Endodermal cell (in vitro differentiated cells): Measurements from ENCODE around the gene PAFAH1B1. TPM values are rescaled to one million over a fixed set of nuclear protein-coding genes. Genes with fewer than 3 reads are reported as not detected.

Source experiments
- DNase-seq: peaks from one replicate; pipeline ENCODE4 v3.0.0-alpha.2; 2017
- H3K27ac ChIP-seq: 2 replicates; pipeline ENCODE4 v1.5.1; 2013; ENCODE audit warnings: mild to moderate bottlenecking, low read depth, low read length, moderate library complexity
- H3K27me3 ChIP-seq: 2 replicates; pipeline ENCODE4 v1.6.1; 2013; ENCODE audit warnings: mild to moderate bottlenecking, low read length, moderate library complexity; ENCODE audit not compliant: insufficient read depth, control insufficient read depth, poor library complexity, severe bottlenecking
- H3K36me3 ChIP-seq: 2 replicates; pipeline ENCODE4 v1.7.0; 2013; ENCODE audit warnings: mild to moderate bottlenecking, low read length, moderate library complexity; ENCODE audit not compliant: control insufficient read depth, insufficient read depth
- H3K4me1 ChIP-seq: one replicate; pipeline ENCODE4 v1.7.0; 2013; ENCODE audit warnings: low read length; ENCODE audit not compliant: control insufficient read depth, insufficient read depth
- H3K4me3 ChIP-seq: 2 replicates; pipeline ENCODE4 v1.5.1; 2013; ENCODE audit warnings: mild to moderate bottlenecking, low read length, moderate library complexity
- H3K9ac ChIP-seq: 2 replicates; pipeline ENCODE4 v1.6.1; 2013; ENCODE audit warnings: mild to moderate bottlenecking, low read length, moderate library complexity; ENCODE audit not compliant: poor library complexity, severe bottlenecking; ENCODE audit errors: extremely low read depth
- H3K9me3 ChIP-seq: 2 replicates; pipeline ENCODE4 v1.6.1; 2013; ENCODE audit warnings: mild to moderate bottlenecking, low read length, moderate library complexity; ENCODE audit not compliant: control insufficient read depth
- H3K27ac Mint-ChIP-seq: 2 replicates; pipeline ENCODE4 v1.8.0; 2020; ENCODE audit warnings: mixed read lengths
- H3K27me3 Mint-ChIP-seq: 2 replicates; pipeline ENCODE4 v1.8.0; 2021; ENCODE audit warnings: mild to moderate bottlenecking, mixed read lengths; ENCODE audit not compliant: insufficient read depth
- H3K36me3 Mint-ChIP-seq: 2 replicates; pipeline ENCODE4 v1.8.0; 2020; ENCODE audit warnings: low read depth, mixed read lengths
- H3K4me1 Mint-ChIP-seq: 2 replicates; pipeline ENCODE4 v1.8.0; 2020; ENCODE audit warnings: mixed read lengths
- H3K4me3 Mint-ChIP-seq: 2 replicates; pipeline ENCODE4 v1.8.0; 2020; ENCODE audit warnings: mild to moderate bottlenecking, moderate library complexity, mixed read lengths
- H3K9me3 Mint-ChIP-seq: 2 replicates; pipeline ENCODE4 v1.8.0; 2020; ENCODE audit warnings: mild to moderate bottlenecking, mixed read lengths
- CTCF ChIP-seq: fragments of 200-600 bp; sonication (generic); conservative IDR thresholded peaks from 2 replicates; pipeline ENCODE4 v1.5.0; 2021; ENCODE audit warnings: antibody characterized with exemption, mild to moderate bottlenecking
- WGBS, 2 experiments: methylation state at CpG; one replicate each; pipeline versions ENCODE4 v1.1.5 to v1.1.7; 2013; ENCODE audit warnings: missing lambda C conversion rate in 2 of 2, mixed read lengths in 1 of 2; ENCODE audit not compliant: insufficient coverage in 1 of 2, insufficient read length in 1 of 2; 5-methylcytosine and 5-hydroxymethylcytosine counted together
- total RNA-seq, 2 donors: library from RNA; stranded (reverse); fragmentation: NEBNext Ultra II Directional in 1 of 2; extraction: Animal tissue kit (Norgen Biotek cat#: 25700) in 1 of 2; gene quantifications; 2 replicates in 1 of 2; 3 replicates in 1 of 2; pipeline ENCODE4 v1.2.1, GENCODE V29; 2021

The PAFAH1B1 gene
- total RNA-seq, 2 donors from 2014 or later, result 157 to 200 TPM

GRCh38 chr17:2718150-2718938 is 124.9 kb downstream of the PAFAH1B1 start:
- no peak for TF ChIP-seq CTCF
- peaks cover 9% of the 10 kb centered on the region for H3K4me1 ChIP-seq
- DNase-seq, result peak; percentile 49
- H3K4me3 ChIP-seq, result no peak overlapping the region
- Mint-ChIP-seq H3K4me3 (no peak overlapping the region), H3K27ac (no peak overlapping the region), H3K9me3 (no peaks in the 10 kb centered on the region), H3K36me3 (no peaks in the 10 kb centered on the region), H3K27me3 (no peaks in the 10 kb centered on the region), H3K4me1 (peaks cover 22% of the 10 kb centered on the region)
- no peak overlapping the region for H3K9ac ChIP-seq
- H3K27me3 ChIP-seq, result no peaks in the 10 kb centered on the region
- no peaks in the 10 kb centered on the region for H3K36me3 ChIP-seq
- WGBS, 2 experiments, result 82 to 85% methylated on average over 7 to 13 of the region's 13 CpGs
- H3K27ac ChIP-seq, result no peak overlapping the region
- H3K9me3 ChIP-seq, result no peaks in the 10 kb centered on the region

DNA sequence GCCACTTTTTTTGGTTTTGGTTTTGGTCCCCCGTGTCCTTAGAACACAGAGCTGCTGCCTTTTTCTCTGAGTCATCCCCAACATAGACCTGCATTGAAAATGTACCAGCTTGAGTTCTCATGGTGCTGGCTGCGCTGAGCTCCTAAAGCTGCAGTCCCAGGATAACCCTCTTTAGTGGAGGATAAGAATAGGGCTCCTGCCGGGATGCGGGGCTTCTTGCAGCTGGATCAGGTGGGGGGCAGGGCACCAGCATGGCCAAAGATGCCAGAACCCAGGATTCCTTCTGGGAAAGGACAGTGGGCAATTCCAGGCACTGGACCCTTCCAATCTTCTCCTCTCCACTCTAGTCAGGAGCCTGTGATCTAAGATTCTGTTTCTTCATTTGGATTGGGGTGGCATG is 126.4 kb downstream of the PAFAH1B1 start:
- H3K27me3 ChIP-seq, result peaks cover 2% of the 10 kb centered on the region
- H3K4me3 ChIP-seq, result no peak overlapping the region
- Mint-ChIP-seq H3K4me1 (peaks cover 23% of the 10 kb centered on the region), H3K9me3 (no peaks in the 10 kb centered on the region), H3K27me3 (no peaks in the 10 kb centered on the region), H3K36me3 (no peaks in the 10 kb centered on the region), H3K27ac (no peak overlapping the region), H3K4me3 (no peak overlapping the region)
- 58 to 60% methylated on average over 3 to 4 of the region's 4 CpGs for WGBS, 2 experiments
- no peaks in the 10 kb centered on the region for H3K9me3 ChIP-seq
- no peak overlapping the region for H3K9ac ChIP-seq
- no peak for TF ChIP-seq CTCF
- H3K4me1 ChIP-seq, result peaks cover 13% of the 10 kb centered on the region
- no peaks in the 10 kb centered on the region for H3K36me3 ChIP-seq
- no peak overlapping the region for H3K27ac ChIP-seq
- no peak for DNase-seq

DNA sequence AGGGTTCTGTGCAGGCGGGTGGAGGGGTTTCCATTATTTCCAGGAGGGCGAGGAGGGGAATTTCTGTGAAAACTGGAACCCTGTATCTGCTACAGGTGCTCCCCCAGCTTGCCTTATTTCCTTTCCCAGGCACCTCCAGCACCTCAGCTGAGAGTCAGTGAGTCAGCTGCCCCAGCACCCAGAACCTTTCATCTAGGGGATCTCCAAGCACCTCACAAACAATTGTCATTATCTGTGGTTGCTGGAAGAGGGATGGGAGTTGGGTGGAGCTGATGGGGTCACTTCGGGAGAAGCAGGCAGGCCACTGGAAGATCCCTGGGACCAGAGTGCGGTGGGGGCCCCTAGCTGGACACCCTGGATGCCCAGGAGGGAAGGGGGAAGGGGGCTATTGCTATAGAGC is 128.1 kb downstream of the PAFAH1B1 start:
- no peak for TF ChIP-seq CTCF
- Histone ChIP-seq H3K27me3 (peaks cover 10% of the 10 kb centered on the region), H3K27ac (no peak overlapping the region), H3K9ac (no peak overlapping the region), H3K4me3 (no peak overlapping the region), H3K4me1 (peaks cover 13% of the 10 kb centered on the region), H3K36me3 (no peaks in the 10 kb centered on the region), H3K9me3 (no peaks in the 10 kb centered on the region)
- H3K4me3 Mint-ChIP-seq, result no peak overlapping the region
- H3K4me1 Mint-ChIP-seq, result peaks cover 23% of the 10 kb centered on the region
- H3K9me3 Mint-ChIP-seq, result no peaks in the 10 kb centered on the region
- peak; percentile 58 for DNase-seq
- H3K27me3 Mint-ChIP-seq, result peaks cover 2% of the 10 kb centered on the region
- H3K27ac Mint-ChIP-seq, result no peak overlapping the region
- 92 to 96% methylated on average over 3 to 4 of the region's 4 CpGs for WGBS, 2 experiments
- peaks cover 2% of the 10 kb centered on the region for H3K36me3 Mint-ChIP-seq
